K562 (cell line): ENCODE results near the gene ASB13. TPM values are rescaled to one million over a fixed set of nuclear protein-coding genes. Genes with fewer than 3 reads are reported as not detected.

Experiments used
- ATAC-seq: fragments of 200-7000 bp; cut with Tn5 transposase; 3 replicates; pipeline ENCODE4 v1.9.1; 2020; ENCODE audit warnings: moderate library complexity
- BruUV-seq: library from RNA; stranded (reverse); fragments of 400-500 nt; replicated peaks from 2 replicates; lab custom pipeline; 2021; lab: Mats Ljungman, UMichigan
- CTCF ChIA-PET: fragments of 300-600 bp; formaldehyde crosslinking; extraction: SDS; loops from one replicate; lab custom pipeline; 2021; ENCODE audit warnings: low intra/inter-chr PET ratio; lab: Yijun Ruan, JAX
- POLR2A ChIA-PET: fragments of 300-600, 350-650 bp; sonication (Branson Sonifier 250); formaldehyde crosslinking; extraction: SDS; loops from one replicate; lab custom pipeline; 2021; ENCODE audit warnings: antibody characterized with exemption, inconsistent platforms; lab: Yijun Ruan, JAX
- DNase-seq, 4 experiments: peaks; one replicate each; pipeline versions ENCODE4 v3.0.0 to v3.0.0-alpha.2; 2011 to 2018; ENCODE audit warnings: low spot score in 3 of 4, mixed read lengths in 3 of 4; ENCODE audit errors: extremely low read depth in 1 of 4
- FAIRE-seq: peaks from 2 replicates; lab custom pipeline; 2011; peaks lifted over from hg19 to GRCh38; lab: Jason Lieb, UNC
- H2AFZ ChIP-seq: 2 replicates; pipeline ENCODE4 v1.6.0; 2011; ENCODE audit warnings: low read depth, low read length, control low read depth, inconsistent platforms
- H3K27ac ChIP-seq: fragments of 200-600 bp; 3 replicates; pipeline ENCODE4 v1.8.0; 2011; ENCODE audit warnings: low read depth, mild to moderate bottlenecking, control low read depth, inconsistent platforms, low read length, moderate library complexity, mixed read lengths; ENCODE audit errors: extremely low read depth
- H3K27me3 ChIP-seq, 2 experiments: fragments of 300-600 bp in 1 of 2; 2 replicates in 1 of 2; 3 replicates in 1 of 2; pipeline versions ENCODE4 v1.6.0 to v1.8.0; 2011; ENCODE audit warnings: inconsistent platforms in 2 of 2, low read length in 2 of 2, mild to moderate bottlenecking in 1 of 2, mixed read lengths in 1 of 2, moderate library complexity in 1 of 2; ENCODE audit not compliant: control insufficient read depth in 2 of 2, insufficient read depth in 2 of 2
- H3K36me3 ChIP-seq: fragments of 300-600 bp; 3 replicates; pipeline ENCODE4 v1.8.0; 2011; ENCODE audit warnings: mild to moderate bottlenecking, low read length, inconsistent platforms; ENCODE audit not compliant: control insufficient read depth, insufficient read depth
- H3K4me1 ChIP-seq, 2 experiments: fragments of 200-600 bp in 1 of 2; replicated peaks in 1 of 2; 2 replicates in 1 of 2; 3 replicates in 1 of 2; pipeline versions ENCODE4 v1.5.1 to v1.8.0; 2011; ENCODE audit warnings: inconsistent platforms in 2 of 2, low read length in 2 of 2, mild to moderate bottlenecking in 1 of 2, mixed read lengths in 1 of 2, moderate library complexity in 1 of 2; ENCODE audit not compliant: control insufficient read depth in 2 of 2, insufficient read depth in 2 of 2
- H3K4me2 ChIP-seq: 2 replicates; pipeline ENCODE4 v1.6.1; 2011; ENCODE audit warnings: low read length, control low read depth, inconsistent platforms, mixed read lengths; ENCODE audit not compliant: insufficient read depth
- H3K4me3 ChIP-seq: fragments of 200-600 bp; sonication (generic), shearing (Covaris generic); 2 replicates; pipeline ENCODE4 v1.5.1; 2016; ENCODE audit warnings: control low read depth, inconsistent platforms
- H3K79me2 ChIP-seq: fragments of 200-600 bp; 3 replicates; pipeline ENCODE4 v1.8.0; 2011; ENCODE audit warnings: low read length, inconsistent platforms; ENCODE audit not compliant: control insufficient read depth, insufficient read depth
- H3K9ac ChIP-seq, 2 experiments: 2 replicates each; pipeline versions ENCODE4 v1.6.0 to v1.6.1; 2011; ENCODE audit warnings: low read depth in 2 of 2, low read length in 2 of 2, control low read depth in 1 of 2, inconsistent platforms in 1 of 2, mild to moderate bottlenecking in 1 of 2, mixed read lengths in 1 of 2; ENCODE audit not compliant: insufficient read depth in 1 of 2
- H3K9me1 ChIP-seq: one replicate; pipeline ENCODE4 v1.6.0; 2011; ENCODE audit warnings: inconsistent platforms, mild to moderate bottlenecking, low read length, moderate library complexity; ENCODE audit not compliant: control insufficient read depth, insufficient read depth
- H3K9me3 ChIP-seq: replicated peaks from 2 replicates; pipeline ENCODE4 v1.5.1; 2011; ENCODE audit warnings: low read depth, low read length, inconsistent platforms; ENCODE audit not compliant: control insufficient read depth, insufficient read depth
- H4K20me1 ChIP-seq: replicated peaks from 2 replicates; pipeline ENCODE4 v1.6.1; 2011; ENCODE audit warnings: low read length, inconsistent platforms, mixed read lengths; ENCODE audit not compliant: control insufficient read depth, insufficient read depth
- ATF4 ChIP-seq: fragments of 450-650 bp; formaldehyde crosslinking; IDR thresholded peaks from 2 replicates; pipeline ENCODE4 v1.4.0; 2022; ENCODE audit warnings: mild to moderate bottlenecking, moderate library complexity
- CREB1 ChIP-seq, 2 experiments: sonication (generic) in 1 of 2; formaldehyde crosslinking in 1 of 2; IDR thresholded peaks; 2 replicates each; pipeline versions ENCODE4 v1.6.1 to v1.8.0; 2012 to 2022; ENCODE audit warnings: inconsistent platforms in 1 of 2, mild to moderate bottlenecking in 1 of 2, missing genetic modification reagents in 1 of 2, moderate library complexity in 1 of 2
- MCM2 ChIP-seq: fragments of 450-650 bp; IDR thresholded peaks from 2 replicates; pipeline ENCODE4 v1.6.1; 2017; ENCODE audit warnings: low read depth, mild to moderate bottlenecking
- NR1H2 ChIP-seq: sonication (generic); formaldehyde crosslinking; IDR thresholded peaks from 2 replicates; pipeline ENCODE4 v1.4.0; 2020; ENCODE audit warnings: mild to moderate bottlenecking, missing genetic modification reagents
- POLR3A ChIP-seq: IDR thresholded peaks from 2 replicates; pipeline ENCODE4 v1.6.1; 2011; ENCODE audit warnings: borderline replicate concordance, mild to moderate bottlenecking, moderate library complexity; ENCODE audit not compliant: insufficient read length, insufficient read depth; ENCODE audit errors: extremely low read depth
- TEAD1 ChIP-seq, 2 experiments: fragments of 450-650 bp in 1 of 2; sonication (generic) in 1 of 2; formaldehyde crosslinking; IDR thresholded peaks; 2 replicates each; pipeline versions ENCODE4 v1.4.0 to v1.8.0; 2020 to 2022; ENCODE audit warnings: mild to moderate bottlenecking in 2 of 2, missing genetic modification reagents in 1 of 2
- ZNF197 ChIP-seq: fragments of 200-800 bp; sonication (Bioruptor generic); IDR thresholded peaks from 2 replicates; pipeline ENCODE4 v1.6.1; 2016; ENCODE audit warnings: low read depth, missing genetic modification characterization, missing compliant biosample characterization
- ZNF609 ChIP-seq: sonication (generic); formaldehyde crosslinking; IDR thresholded peaks from 2 replicates; pipeline ENCODE4 v1.8.1; 2023; ENCODE audit warnings: missing genetic modification reagents, mild to moderate bottlenecking, borderline replicate concordance
- WGBS: fragments of 100-300 bp; shearing (Covaris generic); methylation state at CpG from one replicate; pipeline ENCODE4 v1.1.6; 2016; ENCODE audit warnings: low coverage, mixed read lengths; ENCODE audit not compliant: insufficient coverage; ENCODE audit errors: missing lambda C conversion rate; 5-methylcytosine and 5-hydroxymethylcytosine counted together
- in situ Hi-C: fragments of 300-500 bp; cut with MboI; formaldehyde crosslinking; loops from 4 replicates; pipeline ENCODE4 v1.15.0; 2018; ENCODE audit warnings: inconsistent platforms, mixed read lengths
- intact Hi-C: fragments of 100-400 bp; cut with micrococcal nuclease; formaldehyde crosslinking; loops from 2 replicates; pipeline ENCODE4 v1.14.2; 2022
- polyA plus RNA-seq, 8 experiments: library from polyadenylated mRNA; depleted of rRNA in 4 of 8; stranded (reverse) in 5 of 8; unstranded in 3 of 8; fragments of >200 nt; fragmentation: Nextera tagmentation in 2 of 8; fragmentation: Illumina TruSeq in 1 of 8; extraction: Ambion mirVana in 2 of 8; extraction: Trizol in 1 of 8; gene quantifications; 2 replicates each; pipeline versions ENCODE4 v1.2.1 to v1.2.3, GENCODE V29; 2011 to 2014; ENCODE audit warnings: inconsistent platforms in 1 of 8, missing spikeins in 1 of 8
- total RNA-seq, 7 experiments: library from RNA; depleted of rRNA in 6 of 7; stranded (reverse); fragments of >200 nt in 6 of 7; fragmentation: Illumina TruSeq in 2 of 7; extraction: Trizol in 2 of 7; gene quantifications; 2 replicates each; pipeline versions ENCODE4 v1.2.1 to v1.2.3, GENCODE V29; 2011 to 2021; ENCODE audit warnings: low replicate concordance in 1 of 7

Gene ASB13
- total and polyA plus RNA-seq, 9 of the 15 experiments (the other 6 are each of a cell fraction or from before 2014, with no cell fraction given): 5.2 to 28.8 (median 16.9) TPM

- H3K4me1 ChIP-seq: peaks cover 3 to 21% of the 10 kb centered on the region in 2 experiments; a peak in 3 of 5 replicates
- no peaks in the 10 kb centered on the region for H3K79me2 ChIP-seq
- no peaks in the 10 kb centered on the region for H4K20me1 ChIP-seq
- 71% methylated on average over 16 of the region's 16 CpGs for WGBS
- H3K4me2 ChIP-seq: no peak overlapping the region
- H3K27ac ChIP-seq: no peak overlapping the region
- H3K9me3 ChIP-seq: no peaks in the 10 kb centered on the region
- DNase-seq: no peak
- no peak overlapping the region for H3K4me3 ChIP-seq
- POLR2A ChIA-PET: no interaction called here
- H3K36me3 ChIP-seq: no peaks in the 10 kb centered on the region
- FAIRE-seq: no peak
- TF ChIP-seq ZNF609 (CRISPR knock-in tag) (no peak), ZNF197 (no peak), ATF4 (CRISPR knock-in tag) (no peak), NR1H2 (CRISPR knock-in tag) (no peak), POLR3A (no peak), CREB1 (IDR thresholded peaks at IDR 0.05) (no peak), CREB1 (CRISPR knock-in tag; IDR thresholded peaks at IDR 0.05) (no peak), MCM2 (no peak), TEAD1 (CRISPR knock-in tag; IDR thresholded peaks at IDR 0.05) (no peak)
- BruUV-seq: no TSS peak
- no peak overlapping the region for H2AFZ ChIP-seq
- H3K27me3 ChIP-seq: no peaks in the 10 kb centered on the region
- H3K9me1 ChIP-seq: no peaks in the 10 kb centered on the region
- intact Hi-C loops (loop anchor here (5.0 kb wide), 2 partner anchors 159 to 804 kb away; no protein-coding TSS in a partner anchor), in situ Hi-C loops (loop anchor here (5.0 to 10.0 kb wide), 2 partner anchors 179 to 796 kb away; partner anchors contain the start of gene AKR1E2)
- H3K9ac ChIP-seq: no peak overlapping the region
- ATAC-seq: no peak
- CTCF ChIA-PET: no interaction called here
These were observed 45.4 kb downstream of the ASB13 start for GRCh38 chr10:5620966-5621365.
